Loucy (cell line): ENCODE results near the gene DTYMK.

ENCODE experiments used
- H2AFZ ChIP-seq: fragments of 200-600 bp; sonication (generic); 2 replicates; pipeline ENCODE4 v1.6.0; 2016; ENCODE audit warnings: antibody characterized with exemption, mild to moderate bottlenecking, low read length, moderate library complexity
- H3F3A ChIP-seq: fragments of 200-600 bp; 2 replicates; pipeline ENCODE4 v1.6.0; 2016; ENCODE audit warnings: antibody characterized with exemption, low read depth, mild to moderate bottlenecking
- H3K27me3 ChIP-seq: fragments of 200-600 bp; sonication (generic); 2 replicates; pipeline ENCODE4 v1.6.1; 2014; ENCODE audit warnings: low read length, mild to moderate bottlenecking; ENCODE audit not compliant: insufficient read depth, poor library complexity, severe bottlenecking
- H3K36me3 ChIP-seq: fragments of 200-600 bp; sonication (generic); 2 replicates; pipeline ENCODE4 v1.6.1; 2016; ENCODE audit warnings: low read length; ENCODE audit not compliant: insufficient read depth
- H3K4me1 ChIP-seq: fragments of 200-600 bp; sonication (generic); 2 replicates; pipeline ENCODE4 v1.5.1; 2014; ENCODE audit warnings: low read length, mild to moderate bottlenecking; ENCODE audit not compliant: insufficient read depth, poor library complexity, severe bottlenecking
- H3K4me2 ChIP-seq: fragments of 200-600 bp; sonication (generic); 2 replicates; pipeline ENCODE4 v1.6.0; 2014; ENCODE audit warnings: antibody characterized with exemption, low read length, low read depth, mild to moderate bottlenecking; ENCODE audit not compliant: poor library complexity, severe bottlenecking
- H3K4me3 ChIP-seq: fragments of 200-600 bp; sonication (generic); 2 replicates; pipeline ENCODE4 v1.5.1; 2014; ENCODE audit warnings: low read length, mild to moderate bottlenecking, mixed read lengths; ENCODE audit not compliant: poor library complexity, severe bottlenecking
- H3K79me2 ChIP-seq: fragments of 200-600 bp; sonication (generic); 2 replicates; pipeline ENCODE4 v1.6.1; 2014; ENCODE audit warnings: low read length; ENCODE audit not compliant: insufficient read depth
- H3K9ac ChIP-seq: fragments of 200-600 bp; sonication (generic); 2 replicates; pipeline ENCODE4 v1.6.0; 2014; ENCODE audit warnings: mild to moderate bottlenecking, low read depth, low read length, moderate library complexity; ENCODE audit not compliant: poor library complexity, severe bottlenecking
- H3K9me2 ChIP-seq: fragments of 200-600 bp; sonication (generic); replicated peaks from 2 replicates; pipeline ENCODE4 v1.6.1; 2016; ENCODE audit warnings: low read depth, low read length, mixed read lengths
- H3K9me3 ChIP-seq: fragments of 200-600 bp; sonication (generic); 2 replicates; pipeline ENCODE4 v1.6.1; 2014; ENCODE audit warnings: mild to moderate bottlenecking, antibody characterized with exemption, low read length, low read depth; ENCODE audit not compliant: insufficient read depth
- H4K20me1 ChIP-seq: fragments of 200-600 bp; sonication (generic); 2 replicates; pipeline ENCODE4 v1.6.0; 2014; ENCODE audit warnings: antibody characterized with exemption, low read length, mild to moderate bottlenecking; ENCODE audit not compliant: insufficient read depth, poor library complexity, severe bottlenecking
- CTCF ChIP-seq: fragments of 200-600 bp; sonication (generic); conservative IDR thresholded peaks from 2 replicates; pipeline ENCODE4 v1.5.1; 2014; ENCODE audit warnings: mild to moderate bottlenecking, antibody characterized with exemption, low read length
- EZH2phosphoT487 ChIP-seq: fragments of 200-600 bp; IDR thresholded peaks from 2 replicates; pipeline ENCODE4 v1.6.1; 2018; ENCODE audit warnings: antibody characterized with exemption, mild to moderate bottlenecking, moderate library complexity, borderline replicate concordance

DTYMK gene

DNA sequence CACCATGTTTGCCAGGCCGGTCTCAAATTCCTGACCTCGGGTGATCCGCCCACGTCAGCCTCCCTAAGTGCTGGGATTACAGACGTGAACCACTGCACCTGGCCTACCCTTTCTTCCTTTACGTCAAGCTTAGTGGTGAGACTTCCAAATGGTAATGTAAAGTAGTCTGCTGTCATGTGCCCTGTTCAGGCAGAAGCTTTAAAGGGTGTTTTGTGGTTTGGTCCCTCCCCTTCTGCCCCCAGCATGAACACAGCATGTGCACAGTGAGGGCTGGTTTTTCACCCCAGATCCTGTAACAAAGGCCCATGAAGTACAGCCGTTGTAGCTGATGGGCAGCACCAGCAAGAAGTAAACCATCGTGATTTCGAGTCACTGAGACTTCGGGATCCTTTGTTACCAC is 2.7 kb upstream of the DTYMK start:
- Histone ChIP-seq H2AFZ (no peak overlapping the region), H4K20me1 (peaks cover 6% of the 10 kb centered on the region), H3K79me2 (peaks cover 57% of the 10 kb centered on the region), H3K4me3 (peak overlapping the region; percentile 3), H3K36me3 (peaks cover 1% of the 10 kb centered on the region; the same call in 1 of the 2 replicates), H3K9ac (peak overlapping the region; percentile 34), H3K27me3 (no peaks in the 10 kb centered on the region), H3K4me1 (peaks cover 19% of the 10 kb centered on the region), H3F3A (no peaks in the 10 kb centered on the region), H3K9me3 (no peaks in the 10 kb centered on the region), H3K4me2 (peak overlapping the region; percentile 97), H3K9me2 (no peaks in the 10 kb centered on the region)
- no peak for TF ChIP-seq EZH2phosphoT487
- TF ChIP-seq CTCF, result no peak

- H3F3A ChIP-seq, result no peaks in the 10 kb centered on the region
- H3K27me3 ChIP-seq, result no peaks in the 10 kb centered on the region
- H3K4me2 ChIP-seq, result peak overlapping the region; percentile 99
- H3K4me1 ChIP-seq, result peaks cover 22% of the 10 kb centered on the region
- peaks cover 78% of the 10 kb centered on the region for H3K79me2 ChIP-seq
- no peaks in the 10 kb centered on the region for H3K9me2 ChIP-seq
- no peaks in the 10 kb centered on the region for H3K9me3 ChIP-seq
- H3K4me3 ChIP-seq, result peak overlapping the region; percentile 95
- peaks cover 6% of the 10 kb centered on the region for H4K20me1 ChIP-seq
- peak overlapping the region; percentile 70 for H2AFZ ChIP-seq
- TF ChIP-seq EZH2phosphoT487 (no peak), CTCF (no peak)
- H3K36me3 ChIP-seq, result peaks cover 3% of the 10 kb centered on the region; the same call in 1 of the 2 replicates
- H3K9ac ChIP-seq, result peak overlapping the region; percentile 95
Observed at GRCh38 chr2:241686324-241686649, 328 bp downstream of the DTYMK start.

GRCh38 chr2:241680827-241681599 is 5.6 kb downstream of the DTYMK start:
- Histone ChIP-seq H3K9ac (no peak overlapping the region), H3K4me2 (no peak overlapping the region), H3K4me1 (peaks cover 7% of the 10 kb centered on the region), H3K27me3 (no peaks in the 10 kb centered on the region), H3K79me2 (peaks cover 37% of the 10 kb centered on the region), H3K4me3 (no peak overlapping the region), H3K36me3 (peaks cover 32% of the 10 kb centered on the region; the same call in 1 of the 2 replicates), H3K9me2 (no peaks in the 10 kb centered on the region), H3K9me3 (no peaks in the 10 kb centered on the region), H4K20me1 (no peaks in the 10 kb centered on the region), H2AFZ (no peak overlapping the region), H3F3A (no peaks in the 10 kb centered on the region)
- TF ChIP-seq CTCF, result no peak
